ENCODE results near the gene CNTNAP4. TPM values are rescaled to one million over a fixed set of nuclear protein-coding genes. Genes with fewer than 3 reads are reported as not detected.

The CNTNAP4 gene
- total and polyA plus RNA-seq, 2 of the 8 experiments (the other 6 are each of a cell fraction or from before 2014, with no cell fraction given): not detected

- H3K9ac ChIP-seq (replicated peaks in 1 of 4; ENCODE audit: extremely low read depth in 1 of 4, low read depth in 3 of 4, low read length in 3 of 4): no peak overlapping the region
- no peak for FAIRE-seq
Observed at GRCh38 chr16:76577003-76577402, 299.8 kb downstream of the CNTNAP4 start.

More at GRCh38 chr16:76577003-76577402, 299.8 kb downstream of the CNTNAP4 start:
- H2BK20ac ChIP-seq (ENCODE audit: low read length): no peak overlapping the region
- H3K4me1 ChIP-seq (replicated peaks in 1 of 4; ENCODE audit: control insufficient read depth in 3 of 4, insufficient read depth in 4 of 4, low read length in 3 of 4): no peaks in the 10 kb centered on the region
- no peak overlapping the region for H2BK15ac ChIP-seq (ENCODE audit: low read length)
- no peak overlapping the region for H3K14ac ChIP-seq (ENCODE audit: insufficient read length)
- no peak overlapping the region for H2BK5ac ChIP-seq (ENCODE audit: low read depth, low read length)
- no peak overlapping the region for H3K18ac ChIP-seq (ENCODE audit: extremely low read depth, low read length)
- no peak overlapping the region for H3K4me2 ChIP-seq (ENCODE audit: insufficient read depth in 1 of 2, low read depth in 2 of 2, low read length in 2 of 2)
- WGBS, 2 experiments (ENCODE audit: extremely low coverage in 1 of 2, insufficient coverage in 1 of 2, insufficient read length in 1 of 2, insufficient replicate concordance in 2 of 2, low coverage in 1 of 2, low lambda C conversion rate in 2 of 2, missing lambda C conversion rate in 1 of 2): 100% methylated on average over 4 of the region's 4 CpGs; no CpG with 5 or more reads in 1 of the 2 experiments
- H3K79me2 ChIP-seq (ENCODE audit: control insufficient read depth in 1 of 2, insufficient read depth in 2 of 2, low read length in 2 of 2): no peaks in the 10 kb centered on the region
- H3K4me3 ChIP-seq (ENCODE audit: extremely low read depth in 1 of 4, insufficient read depth in 2 of 4, low read depth in 3 of 4, low read length in 4 of 4): no peak overlapping the region
- H3K79me1 ChIP-seq (ENCODE audit: low read depth, low read length): no peaks in the 10 kb centered on the region
- no peak for DNase-seq (ENCODE audit: low read depth in 1 of 2, low spot score in 2 of 2)
- H3K23me2 ChIP-seq (ENCODE audit: low read depth, low read length): no peaks in the 10 kb centered on the region
- H4K8ac ChIP-seq (ENCODE audit: extremely low read depth, insufficient read depth, low read length): no peak overlapping the region
- no peak overlapping the region for H3K23ac ChIP-seq (ENCODE audit: insufficient read length)
- CTCF ChIA-PET (ENCODE audit: partially characterized antibody): interaction anchor here (0.6 kb wide), 1 partner anchor 420 kb away, joined by 3 read pairs; no protein-coding TSS in a partner anchor
- H3K56ac ChIP-seq (replicated peaks; ENCODE audit: insufficient read length, low read depth, low read length): no peak overlapping the region
- no peaks in the 10 kb centered on the region for H4K20me1 ChIP-seq (replicated peaks in 1 of 2; ENCODE audit: control insufficient read depth in 1 of 2, insufficient read depth in 2 of 2, low read length in 2 of 2)
- H2BK12ac ChIP-seq (ENCODE audit: low read depth, low read length): no peak overlapping the region
- H2BK120ac ChIP-seq (replicated peaks; ENCODE audit: low read depth, low read length): no peak overlapping the region
- H3K9me3 ChIP-seq (ENCODE audit: insufficient read depth in 2 of 2, low read depth in 1 of 2, low read length in 1 of 2): no peaks in the 10 kb centered on the region
- no peak overlapping the region for H2AFZ ChIP-seq (ENCODE audit: low read length)
- POLR2A ChIA-PET (ENCODE audit: partially characterized antibody): no interaction called here
- no peak for TF ChIP-seq SIX5 (IDR thresholded peaks at IDR 0.05; ENCODE audit: low read depth, low read length)
- no peak for TF ChIP-seq CHD1 (IDR thresholded peaks at IDR 0.05; ENCODE audit: low read depth, low read length)
- no peak for TF ChIP-seq CBX8 (IDR thresholded peaks at IDR 0.05; ENCODE audit: borderline replicate concordance, low read depth, low read length)
- TF ChIP-seq CHD2 (IDR thresholded peaks at IDR 0.05; ENCODE audit: low read length): no peak
- no peak for TF ChIP-seq TAF1 (IDR thresholded peaks at IDR 0.05; ENCODE audit: low read depth, low read length)
- no peak for TF ChIP-seq EP300 (IDR thresholded peaks at IDR 0.05; ENCODE audit: borderline replicate concordance in 1 of 2, low read depth in 2 of 2, low read length in 2 of 2)
- no peak for TF ChIP-seq SRF (IDR thresholded peaks at IDR 0.05; ENCODE audit: low read depth, low read length)
- TF ChIP-seq BCL11A (IDR thresholded peaks at IDR 0.05; ENCODE audit: low read depth in 2 of 2, low read length in 2 of 2): no peak
- no peak for TF ChIP-seq MAX (IDR thresholded peaks at IDR 0.05)
- H3K27me3 ChIP-seq (replicated peaks in 1 of 4; ENCODE audit: control insufficient read depth in 3 of 4, extremely low read depth in 1 of 4, insufficient read depth in 3 of 4, low read length in 3 of 4): no peaks in the 10 kb centered on the region
- no peak overlapping the region for H3K27ac ChIP-seq (ENCODE audit: low read depth, low read length)
- H3K4ac ChIP-seq (replicated peaks; ENCODE audit: insufficient read length, low read depth, low read length): no peak overlapping the region
- H3K36me3 ChIP-seq (ENCODE audit: control insufficient read depth in 2 of 4, insufficient read depth in 4 of 4, low read length in 3 of 4): no peaks in the 10 kb centered on the region
- no peak overlapping the region for H2AK5ac ChIP-seq (ENCODE audit: low read depth, low read length)
- H4K91ac ChIP-seq (replicated peaks; ENCODE audit: insufficient read length, low read length): no peak overlapping the region
- no peak overlapping the region for H4K5ac ChIP-seq (ENCODE audit: insufficient read length, low read depth, low read length)
